ENCODE data around the gene BHLHA15. TPM values are rescaled to one million over a fixed set of nuclear protein-coding genes. Genes with fewer than 3 reads are reported as not detected.

The BHLHA15 gene
- total RNA-seq, 1 experiment from 2014 or later = 5.2 TPM

- TF ChIP-seq SP1 (IDR thresholded peaks at IDR 0.05; ENCODE audit: low read depth) = no peak
These were observed 29.9 kb downstream of the BHLHA15 start (continued) for GRCh38 chr7:98240961-98241673.

- intact Hi-C loops (cut with micrococcal nuclease) = loop anchor here (1.0 kb wide), 1 partner anchor 220 kb away; no protein-coding TSS in a partner anchor
- CTCF ChIA-PET = no interaction called here
- DNase-seq (ENCODE audit: low read depth, low spot score) = no peak
These were observed 30.5 kb downstream of the BHLHA15 start for GRCh38 chr7:98241674-98242241.

GRCh38 chr7:98242342-98242741 is 31.1 kb downstream of the BHLHA15 start:
- H3K4me1 ChIP-seq (ENCODE audit: control insufficient read depth in 1 of 2, insufficient read depth in 2 of 2, low read length in 2 of 2) = peaks cover 7 to 14% of the 10 kb centered on the region in 2 experiments
- CTCF ChIA-PET = no interaction called here
- BruUV-seq (replicated peaks) = no TSS peak
- intact Hi-C loops (cut with micrococcal nuclease) = no loop called here
- POLR2A ChIA-PET = no interaction called here
- no peaks in the 10 kb centered on the region; a peak in 1 of 4 replicates for H3K36me3 ChIP-seq (ENCODE audit: control insufficient read depth in 1 of 2, insufficient read depth in 2 of 2, low read length in 2 of 2)
- H3K79me2 ChIP-seq (ENCODE audit: insufficient read depth, low read length) = no peaks in the 10 kb centered on the region
- RAD21 ChIA-PET (ENCODE audit: low non-redundant PET in 1 of 2, low total read pairs in 2 of 2, uncharacterized antibody in 2 of 2, unreplicated experiment in 2 of 2) = no interaction called here
- no peak overlapping the region for H2AFZ ChIP-seq (ENCODE audit: low read depth, low read length, poor library complexity, severe bottlenecking)
- no peak overlapping the region for H3K9ac ChIP-seq (ENCODE audit: low read length)
- H4K20me1 ChIP-seq (ENCODE audit: insufficient read depth) = no peaks in the 10 kb centered on the region
- no peak overlapping the region for H3K4me2 ChIP-seq (ENCODE audit: low read length)
- no peaks in the 10 kb centered on the region for H3K27me3 ChIP-seq (ENCODE audit: insufficient read depth, low read length)
- H3K9me3 ChIP-seq (ENCODE audit: control insufficient read depth in 1 of 2, insufficient read depth in 1 of 2, low read depth in 1 of 2, low read length in 2 of 2) = no peaks in the 10 kb centered on the region
- DNase-seq (ENCODE audit: low read depth, low spot score) = no peak
- no peak for ATAC-seq
- H3K9me2 ChIP-seq (ENCODE audit: insufficient read depth) = no peaks in the 10 kb centered on the region
- H3K4me3 ChIP-seq (replicated peaks in 1 of 2; ENCODE audit: low read depth in 1 of 2, low read length in 2 of 2) = no peak overlapping the region
- H3K27ac ChIP-seq (ENCODE audit: low read depth, low read length) = no peak overlapping the region
- no peak for TF ChIP-seq SIN3A (IDR thresholded peaks at IDR 0.05; ENCODE audit: low read depth)
- no peak for TF ChIP-seq CEBPB (IDR thresholded peaks at IDR 0.05; ENCODE audit: low read depth)
- no peak for TF ChIP-seq POLR2AphosphoS5 (IDR thresholded peaks at IDR 0.05; ENCODE audit: low read depth, low read length)
- no peak for TF ChIP-seq EZH2 (IDR thresholded peaks at IDR 0.05)
- TF ChIP-seq ZFX (IDR thresholded peaks at IDR 0.05) = no peak
- no peak for TF ChIP-seq ZNF274 (IDR thresholded peaks at IDR 0.05; ENCODE audit: low read depth, low read length)
- no peak for TF ChIP-seq CTCF (IDR thresholded peaks at IDR 0.05 in 2 of 3, conservative IDR thresholded peaks at IDR 0.05 in 1 of 3; ENCODE audit: borderline replicate concordance in 1 of 3, insufficient read depth in 1 of 3, low read depth in 2 of 3, low read length in 2 of 3)
- TF ChIP-seq YY1 (IDR thresholded peaks at IDR 0.05; ENCODE audit: extremely low read depth, insufficient replicate concordance, low read depth, low read length) = no peak
- no peak for TF ChIP-seq TCF7L2 (IDR thresholded peaks at IDR 0.05; ENCODE audit: borderline replicate concordance, extremely low read depth, insufficient read depth, insufficient read length)
- TF ChIP-seq SP1 (IDR thresholded peaks at IDR 0.05; ENCODE audit: low read depth) = no peak
- no peak for TF ChIP-seq EGR1 (IDR thresholded peaks at IDR 0.05; ENCODE audit: low read depth)
- TF ChIP-seq JUND (IDR thresholded peaks at IDR 0.05) = no peak

More at GRCh38 chr7:98241674-98242241, 30.5 kb downstream of the BHLHA15 start:
- Histone ChIP-seq H4K20me1 (ENCODE audit: insufficient read depth) (no peaks in the 10 kb centered on the region), H3K9me3 (ENCODE audit: control insufficient read depth in 1 of 2, insufficient read depth in 1 of 2, low read depth in 1 of 2, low read length in 2 of 2) (no peaks in the 10 kb centered on the region), H3K27me3 (ENCODE audit: insufficient read depth, low read length) (no peaks in the 10 kb centered on the region), H3K36me3 (ENCODE audit: control insufficient read depth in 1 of 2, insufficient read depth in 2 of 2, low read length in 2 of 2) (no peaks in the 10 kb centered on the region; a peak in 1 of 4 replicates), H3K9ac (ENCODE audit: low read length) (no peak overlapping the region), H3K4me2 (ENCODE audit: low read length) (no peak overlapping the region), H3K4me3 (replicated peaks in 1 of 2; ENCODE audit: low read depth in 1 of 2, low read length in 2 of 2) (no peak overlapping the region), H3K27ac (ENCODE audit: low read depth, low read length) (no peak overlapping the region), H3K9me2 (ENCODE audit: insufficient read depth) (no peaks in the 10 kb centered on the region), H2AFZ (ENCODE audit: low read depth, low read length, poor library complexity, severe bottlenecking) (no peak overlapping the region), H3K79me2 (ENCODE audit: insufficient read depth, low read length) (no peaks in the 10 kb centered on the region), H3K4me1 (ENCODE audit: control insufficient read depth in 1 of 2, insufficient read depth in 2 of 2, low read length in 2 of 2) (peaks cover 7 to 14% of the 10 kb centered on the region in 2 experiments)
- TF ChIP-seq ZNF274 (IDR thresholded peaks at IDR 0.05; ENCODE audit: low read depth, low read length) (no peak), SIN3A (IDR thresholded peaks at IDR 0.05; ENCODE audit: low read depth) (no peak)
- ChIA-PET RAD21 (ENCODE audit: low non-redundant PET in 1 of 2, low total read pairs in 2 of 2, uncharacterized antibody in 2 of 2, unreplicated experiment in 2 of 2) (no interaction called here), POLR2A (no interaction called here)
- ATAC-seq = no peak
- BruUV-seq (replicated peaks) = no TSS peak
